Breast epithelium (tissue), 4 donors: ENCODE measurements around the gene TAS2R60. TPM values are rescaled to one million over a fixed set of nuclear protein-coding genes. Genes with fewer than 3 reads are reported as not detected.
"Not testable (repeated sequence)": the region's sequence is repeated elsewhere in the genome, so short reads cannot be mapped to it uniquely, and the experiment has no call there.

ENCODE experiments used
- DNase-seq, 2 donors: peaks; one replicate each; pipeline ENCODE4 v3.0.0-alpha.2; 2019; ENCODE audit warnings: low spot score in 2 of 2
- H3K27ac ChIP-seq, 2 donors: fragments of 200-600 bp; sonication (generic) in 1 of 2; one replicate each; pipeline ENCODE4 v1.5.1; 2016 to 2019; ENCODE audit warnings: mild to moderate bottlenecking in 1 of 2
- H3K27me3 ChIP-seq, 2 donors: fragments of 200-600 bp; sonication (generic) in 1 of 2; one replicate each; pipeline versions ENCODE4 v1.5.1 to v1.6.0; 2017 to 2019; ENCODE audit warnings: control low read depth in 1 of 2, mild to moderate bottlenecking in 1 of 2
- H3K36me3 ChIP-seq: fragments of 200-600 bp; one replicate; pipeline ENCODE4 v1.5.1; 2019
- H3K4me1 ChIP-seq, 2 donors: fragments of 200-600 bp; sonication (generic); one replicate each; pipeline ENCODE4 v1.5.1; 2016 to 2019; ENCODE audit warnings: control low read depth in 1 of 2
- H3K4me3 ChIP-seq, 3 donors: fragments of 200-600 bp; sonication (generic); 1 replicate in 2 of 3; 2 replicates in 1 of 3; pipeline ENCODE4 v1.5.1; 2016 to 2019; ENCODE audit warnings: mild to moderate bottlenecking in 3 of 3, moderate library complexity in 2 of 3
- H3K9me3 ChIP-seq, 2 donors: fragments of 200-600 bp; sonication (generic) in 1 of 2; one replicate each; pipeline ENCODE4 v1.5.1; 2016 to 2019; ENCODE audit warnings: control low read depth in 1 of 2
- CTCF ChIP-seq, 3 donors: fragments of 450-650 bp; IDR thresholded peaks; one replicate each; pipeline ENCODE4 v1.5.1; 2016 to 2017; ENCODE audit warnings: antibody characterized with exemption in 3 of 3, mild to moderate bottlenecking in 3 of 3, moderate library complexity in 3 of 3
- POLR2A ChIP-seq: fragments of 450-650 bp; IDR thresholded peaks from one replicate; pipeline ENCODE4 v1.6.1; 2016; ENCODE audit warnings: antibody characterized with exemption, mild to moderate bottlenecking, moderate library complexity
- POLR2AphosphoS5 ChIP-seq, 3 donors: sonication (generic); formaldehyde crosslinking; IDR thresholded peaks; one replicate each; pipeline ENCODE4 v1.6.1; 2017; ENCODE audit warnings: antibody characterized with exemption in 3 of 3
- intact Hi-C: fragments of 100-400 bp; cut with DNase I; formaldehyde crosslinking; loops from one replicate; pipeline ENCODE4 v1.15.1; 2023; ENCODE audit warnings: low total_unique reads
- total RNA-seq, 3 donors: library from RNA; depleted of rRNA; stranded (reverse); fragments of >200 nt; gene quantifications; one replicate each; pipeline ENCODE4 v1.1.0, GENCODE V29; 2016

The TAS2R60 gene
- total RNA-seq, 3 donors from 2014 or later, result 1.6 TPM; not detected in 2

GRCh38 chr7:143485500-143485899, 42.2 kb downstream of the TAS2R60 start:
- Histone ChIP-seq H3K27ac (peak overlapping the region in 1 of 2 donors; percentile 83), H3K9me3 (no peaks in the 10 kb centered on the region), H3K27me3 (no peaks in the 10 kb centered on the region), H3K36me3 (no peaks in the 10 kb centered on the region), H3K4me3 (no peak overlapping the region), H3K4me1 (no peaks in the 10 kb centered on the region)
- TF ChIP-seq POLR2AphosphoS5 (IDR thresholded peaks at IDR 0.05), result peak in 1 of 3 donors; percentile 51
- no peak for TF ChIP-seq POLR2A
- TF ChIP-seq CTCF (IDR thresholded peaks at IDR 0.05), result no peak
- DNase-seq, result no peak
- intact Hi-C loops, result loop anchor here (5.0 kb wide), 1 partner anchor 103 kb away; the partner anchor contains the start of gene ZYX

- intact Hi-C loops, result loop anchor here (5.0 kb wide), 1 partner anchor 104 kb away; the partner anchor contains the start of gene ZYX
- H3K4me3 ChIP-seq, H3K27me3 ChIP-seq, H3K9me3 ChIP-seq, H3K4me1 ChIP-seq, H3K36me3 ChIP-seq, DNase-seq: not testable (repeated sequence)
- peak overlapping the region in 1 of 2 donors; percentile 83 for H3K27ac ChIP-seq
Measured at GRCh38 chr7:143486266-143486665, 43.0 kb downstream of the TAS2R60 start.

- TF ChIP-seq POLR2A (no peak), POLR2AphosphoS5 (IDR thresholded peaks at IDR 0.05) (no peak), CTCF (IDR thresholded peaks at IDR 0.05) (no peak)
- H3K36me3 ChIP-seq, result no peaks in the 10 kb centered on the region
- DNase-seq, result no peak
- intact Hi-C loops, result loop anchor here (5.0 kb wide), 1 partner anchor 105 kb away; the partner anchor contains the start of gene ZYX
- no peak overlapping the region for H3K4me3 ChIP-seq
- peak overlapping the region; percentile 49 to 83 for H3K27ac ChIP-seq
- H3K9me3 ChIP-seq, result no peaks in the 10 kb centered on the region
- H3K4me1 ChIP-seq, result no peaks in the 10 kb centered on the region
- no peaks in the 10 kb centered on the region for H3K27me3 ChIP-seq
Measured at GRCh38 chr7:143487061-143487460, 43.8 kb downstream of the TAS2R60 start.

GRCh38 chr7:143487566-143487965, 44.3 kb downstream of the TAS2R60 start:
- Histone ChIP-seq H3K4me1 (no peaks in the 10 kb centered on the region), H3K27ac (peak overlapping the region; percentile 5 to 83), H3K9me3 (no peaks in the 10 kb centered on the region), H3K36me3 (no peaks in the 10 kb centered on the region), H3K27me3 (no peaks in the 10 kb centered on the region), H3K4me3 (no peak overlapping the region)
- intact Hi-C loops, result loop anchor here (5.0 kb wide), 1 partner anchor 105 kb away; the partner anchor contains the start of gene ZYX
- peak in 1 of 2 donors; percentile 30 for DNase-seq
- TF ChIP-seq POLR2A, result no peak
- TF ChIP-seq POLR2AphosphoS5 (IDR thresholded peaks at IDR 0.05), result peak in 2 of 3 donors; percentile 55 to 68

GRCh38 chr7:143490717-143491306, 47.6 kb downstream of the TAS2R60 start:
- Histone ChIP-seq H3K4me3 (no peak overlapping the region), H3K9me3 (no peaks in the 10 kb centered on the region), H3K36me3 (no peaks in the 10 kb centered on the region), H3K4me1 (no peaks in the 10 kb centered on the region), H3K27ac (no peak overlapping the region), H3K27me3 (no peaks in the 10 kb centered on the region)
- intact Hi-C loops, result no loop called here
- TF ChIP-seq POLR2A, result no peak
- peak in 2 of 3 donors; percentile 20 to 37 for TF ChIP-seq CTCF (IDR thresholded peaks at IDR 0.05)
- TF ChIP-seq POLR2AphosphoS5 (IDR thresholded peaks at IDR 0.05), result no peak
- no peak for DNase-seq

GRCh38 chr7:143492043-143492471, 48.8 kb downstream of the TAS2R60 start:
- no peak for DNase-seq
- intact Hi-C loops, result no loop called here
- Histone ChIP-seq H3K4me3 (no peak overlapping the region), H3K9me3 (no peaks in the 10 kb centered on the region), H3K27ac (peak overlapping the region; percentile 33 to 70), H3K4me1 (no peaks in the 10 kb centered on the region), H3K27me3 (no peaks in the 10 kb centered on the region), H3K36me3 (no peaks in the 10 kb centered on the region)
- TF ChIP-seq CTCF (IDR thresholded peaks at IDR 0.05), result no peak
- TF ChIP-seq POLR2A, result no peak
- TF ChIP-seq POLR2AphosphoS5 (IDR thresholded peaks at IDR 0.05), result no peak
